Metanephros (tissue), 2 donors: Measurements from ENCODE around the gene MCCD1. TPM values are rescaled to one million over a fixed set of nuclear protein-coding genes. Genes with fewer than 3 reads are reported as not detected.

Experiments used
- small RNA-seq: library from RNA; depleted of rRNA; stranded (forward); fragments of <200 nt; gene quantifications from one replicate; pipeline ENCODE3, GENCODE V24; 2014; ENCODE audit warnings: low replicate concordance
- total RNA-seq: library from RNA; depleted of rRNA; stranded (reverse); fragments of >200 nt; gene quantifications from one replicate; pipeline ENCODE4 v1.2.3, GENCODE V29; 2014

MCCD1 gene, protein sequence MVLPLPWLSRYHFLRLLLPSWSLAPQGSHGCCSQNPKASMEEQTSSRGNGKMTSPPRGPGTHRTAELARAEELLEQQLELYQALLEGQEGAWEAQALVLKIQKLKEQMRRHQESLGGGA
- total RNA-seq = 9.8 TPM

DNA sequence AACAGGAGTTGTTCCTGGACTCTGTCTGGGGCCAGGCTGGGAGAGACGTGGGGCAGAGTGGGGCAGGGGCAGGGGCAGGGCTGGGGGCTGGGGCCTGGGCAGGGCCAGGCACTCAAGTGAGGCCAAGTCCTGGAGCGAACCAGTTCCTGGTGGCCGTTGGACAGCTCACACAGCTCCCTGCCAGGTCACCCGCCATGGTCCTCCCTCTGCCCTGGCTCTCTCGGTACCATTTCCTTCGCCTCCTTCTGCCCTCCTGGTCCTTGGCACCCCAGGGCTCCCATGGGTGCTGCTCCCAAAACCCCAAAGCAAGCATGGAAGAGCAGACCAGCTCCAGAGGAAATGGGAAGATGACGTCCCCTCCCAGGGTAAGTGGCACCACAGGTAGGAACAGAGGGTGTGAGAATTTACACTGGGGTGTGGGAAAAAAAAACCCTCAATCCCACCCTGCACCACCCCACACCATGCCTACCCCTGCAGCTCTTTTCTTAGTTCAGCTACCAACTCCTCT, at the start of gene MCCD1:
TSS of gene MCCD1 (plus strand) at position 142 of the 508 bp plus-strand sequence. CDS start at position 195, 53 bp downstream.

GRCh38 chr6:31497531-31498476, 31.0 kb upstream of the MCCD1 start, which contains the start of gene MICB:
MICB (plus strand) TSS chr6:31498145; CDS start chr6:31498194, 49 bp downstream.

GRCh38 chr6:31541658-31542521, 13.1 kb downstream of the MCCD1 start, which contains the start of gene DDX39B:
DDX39B (minus strand) TSS chr6:31542003; CDS start chr6:31540532, 1,471 bp downstream.

DNA sequence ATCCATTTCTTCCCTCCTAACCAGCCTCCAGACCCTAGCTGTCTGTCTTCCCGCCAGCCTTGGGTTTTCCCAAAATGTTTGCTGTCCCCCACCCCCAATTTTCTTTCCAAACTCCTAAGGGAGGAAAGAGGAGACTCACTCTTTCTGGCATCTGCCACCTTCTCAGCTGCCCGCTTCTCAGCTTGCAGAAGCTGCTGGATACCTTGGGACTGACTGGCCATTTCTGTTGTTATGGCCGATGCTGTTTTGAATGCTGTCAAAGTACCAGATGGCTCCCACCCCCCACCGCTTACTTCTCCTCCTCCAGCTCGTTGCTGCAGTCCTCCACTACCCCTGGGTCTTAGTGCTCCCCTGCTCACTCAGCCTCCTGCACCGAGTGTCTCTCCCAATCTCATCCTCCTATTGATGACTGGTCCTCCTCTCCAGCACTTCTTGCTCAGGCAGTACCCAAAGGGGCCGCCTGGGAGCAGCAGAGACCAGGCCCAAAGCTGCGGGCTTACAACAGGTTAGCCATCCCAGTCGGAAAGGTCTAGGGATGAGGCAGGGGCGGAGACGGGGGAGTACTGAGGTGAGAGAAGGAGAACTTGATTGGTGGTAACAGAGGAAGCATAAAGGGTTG, 17.7 kb downstream of the MCCD1 start, which contains the start of gene ATP6V1G2:
TSS of gene ATP6V1G2 (minus strand) at position 270 of the 619 bp plus-strand sequence. CDS start at position 221, 49 bp downstream.

DNA sequence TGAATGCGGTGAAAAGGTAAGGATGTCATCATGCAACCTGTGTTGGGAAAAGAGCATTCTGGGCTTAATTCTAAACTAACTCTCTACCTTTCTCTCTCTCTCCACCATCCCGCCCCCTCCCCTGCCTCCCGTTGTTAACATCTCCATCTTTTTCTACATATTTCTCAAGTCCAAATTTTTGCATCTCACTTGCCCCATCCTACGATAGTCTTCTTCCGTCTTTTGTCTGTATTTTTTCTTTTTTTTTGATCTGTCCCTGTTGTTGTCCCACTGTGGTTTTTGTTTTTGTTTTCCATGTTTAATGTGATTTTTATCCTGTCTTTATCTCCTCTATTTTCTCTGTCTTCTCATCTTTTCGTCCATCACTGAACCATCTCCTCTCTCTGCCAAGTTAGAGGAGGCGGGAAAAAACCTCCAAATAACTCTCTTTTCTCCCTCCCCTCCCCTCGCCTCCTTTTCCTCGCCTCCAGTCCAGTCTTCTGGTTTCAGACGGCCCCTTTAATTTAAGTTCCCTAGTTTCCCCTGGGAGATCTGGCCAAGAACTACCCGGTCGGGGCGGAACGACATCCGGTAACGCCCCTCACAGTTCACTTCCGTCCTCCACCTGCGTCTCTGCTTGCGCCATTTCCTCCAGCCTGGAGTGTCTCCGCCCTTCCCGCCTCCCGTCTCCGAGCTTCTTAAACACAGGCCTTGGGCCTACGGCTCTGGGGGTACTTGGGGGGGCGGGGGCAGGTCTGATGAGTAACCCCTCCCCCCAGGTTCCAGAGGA, 18.4 kb downstream of the MCCD1 start, which contains the start of gene NFKBIL1:
TSS of gene NFKBIL1 (plus strand) at position 651 of the 769 bp plus-strand sequence. CDS start at position 738, 87 bp downstream.

GRCh38 chr6:31572041-31572911, 43.5 kb downstream of the MCCD1 start, which contains the start of gene LTA:
LTA (plus strand) TSS chr6:31572289; CDS start chr6:31572743, 454 bp downstream.

DNA sequence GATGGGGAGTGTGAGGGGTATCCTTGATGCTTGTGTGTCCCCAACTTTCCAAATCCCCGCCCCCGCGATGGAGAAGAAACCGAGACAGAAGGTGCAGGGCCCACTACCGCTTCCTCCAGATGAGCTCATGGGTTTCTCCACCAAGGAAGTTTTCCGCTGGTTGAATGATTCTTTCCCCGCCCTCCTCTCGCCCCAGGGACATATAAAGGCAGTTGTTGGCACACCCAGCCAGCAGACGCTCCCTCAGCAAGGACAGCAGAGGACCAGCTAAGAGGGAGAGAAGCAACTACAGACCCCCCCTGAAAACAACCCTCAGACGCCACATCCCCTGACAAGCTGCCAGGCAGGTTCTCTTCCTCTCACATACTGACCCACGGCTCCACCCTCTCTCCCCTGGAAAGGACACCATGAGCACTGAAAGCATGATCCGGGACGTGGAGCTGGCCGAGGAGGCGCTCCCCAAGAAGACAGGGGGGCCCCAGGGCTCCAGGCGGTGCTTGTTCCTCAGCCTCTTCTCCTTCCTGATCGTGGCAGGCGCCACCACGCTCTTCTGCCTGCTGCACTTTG, 46.7 kb downstream of the MCCD1 start, which contains the start of gene TNF:
TSS of gene TNF (plus strand) at position 231 of the 567 bp plus-strand sequence. CDS start at position 408, 177 bp downstream.

Small RNA genes within 50 kb of the gene (small RNA-seq; reads per million reads assigned to genes)
- gene AL663061.1 (not detected), gene RF00019 (not detected), gene SNORD117 (443 reads per million, percentile 99 among the genes with 10 or more reads in this experiment), gene SNORD84 (not detected)

Other genes starting within 250 kb of the MCCD1 start
- gene HLA-B, start 171.8 kb upstream of the MCCD1 start, total RNA-seq = 297 TPM
- 8.1 TPM for gene MICA, start 125.4 kb upstream of the MCCD1 start, total RNA-seq
- gene MICB, start 30.8 kb upstream of the MCCD1 start, total RNA-seq = 3.6 TPM
- 530 TPM for gene DDX39B, start 13.0 kb downstream of the MCCD1 start, total RNA-seq
- gene ATP6V1G2, start 17.6 kb downstream of the MCCD1 start, total RNA-seq = 2.2 TPM
- 26.4 TPM for gene NFKBIL1, start 18.6 kb downstream of the MCCD1 start, total RNA-seq
- not detected for gene LTA, start 43.3 kb downstream of the MCCD1 start, total RNA-seq
- 0.35 TPM for gene TNF, start 46.6 kb downstream of the MCCD1 start, total RNA-seq
- 3.1 TPM for gene LTB, start 53.5 kb downstream of the MCCD1 start, total RNA-seq
- gene LST1, start 57.3 kb downstream of the MCCD1 start, total RNA-seq = 12.3 TPM
- gene NCR3, start 64.0 kb downstream of the MCCD1 start, total RNA-seq = 0.35 TPM
- 18.7 TPM for gene AIF1, start 86.3 kb downstream of the MCCD1 start, total RNA-seq
- 111 TPM for gene PRRC2A, start 91.8 kb downstream of the MCCD1 start, total RNA-seq
- 208 TPM for gene BAG6, start 123.7 kb downstream of the MCCD1 start, total RNA-seq
- gene APOM, start 126.9 kb downstream of the MCCD1 start, total RNA-seq = 24.0 TPM
- gene C6orf47, start 131.8 kb downstream of the MCCD1 start, total RNA-seq = 18.3 TPM
- gene GPANK1, start 136.0 kb downstream of the MCCD1 start, total RNA-seq = 16.5 TPM
- 99.5 TPM for gene CSNK2B, start 137.1 kb downstream of the MCCD1 start, total RNA-seq
- gene LY6G5B, start 141.0 kb downstream of the MCCD1 start, total RNA-seq = 3.3 TPM
- gene LY6G5C, start 152.1 kb downstream of the MCCD1 start, total RNA-seq = 1.1 TPM
- gene ABHD16A, start 174.4 kb downstream of the MCCD1 start, total RNA-seq = 56.0 TPM
- not detected for gene LY6G6F, start 177.9 kb downstream of the MCCD1 start, total RNA-seq
- not detected for gene LY6G6D, start 186.4 kb downstream of the MCCD1 start, total RNA-seq
- gene LY6G6C, start 192.8 kb downstream of the MCCD1 start, total RNA-seq = not detected
- gene MPIG6B, start 194.4 kb downstream of the MCCD1 start, total RNA-seq = 4.7 TPM
- 121 TPM for gene DDAH2, start 200.3 kb downstream of the MCCD1 start, total RNA-seq
- gene CLIC1, start 207.6 kb downstream of the MCCD1 start, total RNA-seq = 227 TPM
- 18.9 TPM for gene MSH5, start 211.0 kb downstream of the MCCD1 start, total RNA-seq
- gene SAPCD1, start 233.7 kb downstream of the MCCD1 start, total RNA-seq = 4.3 TPM
- 8.6 TPM for gene VWA7, start 248.4 kb downstream of the MCCD1 start, total RNA-seq